Activated T-cell treated with anti-CD3 and anti-CD28 coated beads for 48 hours (primary cell): ENCODE data around the gene PDZRN3.
"Not testable (repeated sequence)": the region's sequence is repeated elsewhere in the genome, so short reads cannot be mapped to it uniquely, and the experiment has no call there.

ENCODE experiments used
- DNase-seq: peaks from one replicate; pipeline ENCODE4 v3.0.0-alpha.2; 2020; ENCODE audit warnings: low read depth

The PDZRN3 gene

GRCh38 chr3:73490453-73491286 is 134.1 kb downstream of the PDZRN3 start:
- DNase-seq: no peak

- DNase-seq: no peak
Observed at GRCh38 chr3:73485877-73486330, 138.8 kb downstream of the PDZRN3 start.

GRCh38 chr3:73484656-73485248 is 140.0 kb downstream of the PDZRN3 start:
- DNase-seq: no peak

GRCh38 chr3:73481888-73482287 is 142.9 kb downstream of the PDZRN3 start:
- no peak for DNase-seq

- no peak for DNase-seq
Observed at GRCh38 chr3:73480187-73480672, 144.5 kb downstream of the PDZRN3 start.

- no peak for DNase-seq
Observed at GRCh38 chr3:73479325-73479724, 145.4 kb downstream of the PDZRN3 start.

GRCh38 chr3:73478858-73479257 is 145.9 kb downstream of the PDZRN3 start:
- DNase-seq: no peak

GRCh38 chr3:73475717-73476116 is 149.0 kb downstream of the PDZRN3 start:
- DNase-seq: no peak

- no peak for DNase-seq
Observed at GRCh38 chr3:73475175-73475574, 149.6 kb downstream of the PDZRN3 start.

- DNase-seq: no peak
Observed at GRCh38 chr3:73474619-73475018, 150.1 kb downstream of the PDZRN3 start.

- DNase-seq: no peak
Observed at GRCh38 chr3:73473898-73474416, 150.8 kb downstream of the PDZRN3 start.

GRCh38 chr3:73473181-73473897 is 151.4 kb downstream of the PDZRN3 start:
- DNase-seq: no peak

GRCh38 chr3:73471986-73472787 is 152.6 kb downstream of the PDZRN3 start:
- DNase-seq: no peak

- DNase-seq: no peak
Observed at GRCh38 chr3:73470860-73471259, 153.9 kb downstream of the PDZRN3 start.

GRCh38 chr3:73469331-73469730 is 155.4 kb downstream of the PDZRN3 start:
- no peak for DNase-seq

- no peak for DNase-seq
Observed at GRCh38 chr3:73467211-73467610, 157.5 kb downstream of the PDZRN3 start.

GRCh38 chr3:73465926-73466325 is 158.8 kb downstream of the PDZRN3 start:
- DNase-seq: no peak

- not testable (repeated sequence) for DNase-seq
Observed at GRCh38 chr3:73464126-73464525, 160.6 kb downstream of the PDZRN3 start.

- no peak for DNase-seq
Observed at GRCh38 chr3:73461547-73461946, 163.2 kb downstream of the PDZRN3 start.

GRCh38 chr3:73459711-73460110 is 165.0 kb downstream of the PDZRN3 start:
- DNase-seq: no peak

- no peak for DNase-seq
Observed at GRCh38 chr3:73453666-73454065, 171.1 kb downstream of the PDZRN3 start.

GRCh38 chr3:73452729-73453128 is 172.0 kb downstream of the PDZRN3 start:
- DNase-seq: no peak
